ENCODE results near the gene MPPE1.

Gene MPPE1

DNA sequence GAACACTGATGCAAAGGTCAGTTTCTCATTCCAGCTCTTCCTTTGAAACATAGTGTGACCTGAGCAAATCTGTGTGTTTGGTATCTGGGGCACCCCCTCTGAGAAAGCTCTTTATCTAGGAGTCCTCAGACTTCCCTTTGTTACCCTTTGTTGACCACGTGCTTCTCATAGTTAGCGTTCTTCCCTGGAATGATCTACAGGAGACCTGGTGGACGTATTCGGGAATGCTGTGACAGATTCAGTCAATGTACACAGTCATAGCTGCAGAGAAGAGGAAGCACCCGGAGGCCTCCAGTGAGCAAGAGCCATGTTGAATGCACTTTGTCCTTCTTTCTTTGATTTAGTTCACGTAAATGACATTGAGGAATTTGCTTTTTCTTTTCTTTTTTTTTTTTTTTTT, 67.6 kb downstream of the MPPE1 start:
- H3K36me3 ChIP-seq (replicated peaks; ENCODE audit: low read depth, low read length): no peaks in the 10 kb centered on the region
- no peaks in the 10 kb centered on the region for H3K4me1 ChIP-seq (ENCODE audit: low read length)
- H3K4me3 ChIP-seq (ENCODE audit: low read length): no peak overlapping the region
- H3K27ac ChIP-seq (ENCODE audit: low read length): no peak overlapping the region
- no peak overlapping the region for H3K4me2 ChIP-seq (ENCODE audit: low read length)
- H2AFZ ChIP-seq (ENCODE audit: low read depth, low read length): no peak overlapping the region
- H3K79me2 ChIP-seq (ENCODE audit: low read length): no peaks in the 10 kb centered on the region
- no peaks in the 10 kb centered on the region for H3K27me3 ChIP-seq (ENCODE audit: low read depth, low read length)
- no peak overlapping the region for H3K9ac ChIP-seq (ENCODE audit: low read length)
- no peaks in the 10 kb centered on the region for H3K9me3 ChIP-seq (ENCODE audit: insufficient read depth, low read length)
- no peak for TF ChIP-seq EZH2phosphoT487 (IDR thresholded peaks at IDR 0.05; ENCODE audit: low read depth)
- TF ChIP-seq, protein P1, sequence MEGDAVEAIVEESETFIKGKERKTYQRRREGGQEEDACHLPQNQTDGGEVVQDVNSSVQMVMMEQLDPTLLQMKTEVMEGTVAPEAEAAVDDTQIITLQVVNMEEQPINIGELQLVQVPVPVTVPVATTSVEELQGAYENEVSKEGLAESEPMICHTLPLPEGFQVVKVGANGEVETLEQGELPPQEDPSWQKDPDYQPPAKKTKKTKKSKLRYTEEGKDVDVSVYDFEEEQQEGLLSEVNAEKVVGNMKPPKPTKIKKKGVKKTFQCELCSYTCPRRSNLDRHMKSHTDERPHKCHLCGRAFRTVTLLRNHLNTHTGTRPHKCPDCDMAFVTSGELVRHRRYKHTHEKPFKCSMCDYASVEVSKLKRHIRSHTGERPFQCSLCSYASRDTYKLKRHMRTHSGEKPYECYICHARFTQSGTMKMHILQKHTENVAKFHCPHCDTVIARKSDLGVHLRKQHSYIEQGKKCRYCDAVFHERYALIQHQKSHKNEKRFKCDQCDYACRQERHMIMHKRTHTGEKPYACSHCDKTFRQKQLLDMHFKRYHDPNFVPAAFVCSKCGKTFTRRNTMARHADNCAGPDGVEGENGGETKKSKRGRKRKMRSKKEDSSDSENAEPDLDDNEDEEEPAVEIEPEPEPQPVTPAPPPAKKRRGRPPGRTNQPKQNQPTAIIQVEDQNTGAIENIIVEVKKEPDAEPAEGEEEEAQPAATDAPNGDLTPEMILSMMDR (IDR thresholded peaks at IDR 0.05; ENCODE audit: low read depth, low read length): no peak
- H4K20me1 ChIP-seq (ENCODE audit: insufficient read depth, low read length): no peaks in the 10 kb centered on the region

DNA sequence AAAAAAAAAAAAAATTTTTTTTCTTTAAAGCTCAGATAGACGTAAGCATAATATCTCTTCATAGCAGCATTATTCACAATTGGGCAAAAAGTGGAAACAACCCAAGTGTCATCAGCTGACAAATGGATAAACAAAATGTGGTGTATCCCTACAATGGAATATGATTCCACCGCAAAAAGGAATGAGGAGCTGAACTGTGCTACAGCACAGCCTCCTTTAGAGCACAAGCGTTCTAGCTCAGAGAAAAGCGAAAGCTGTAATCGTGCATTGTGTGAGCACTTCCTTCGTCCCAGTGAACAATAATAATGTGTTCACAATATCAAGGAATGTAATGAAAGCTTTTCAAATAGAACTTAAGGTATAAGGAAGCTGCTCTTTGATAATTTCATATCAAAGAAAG, 68.6 kb downstream of the MPPE1 start:
- no peak overlapping the region for H3K4me2 ChIP-seq (ENCODE audit: low read length)
- H3K4me3 ChIP-seq (ENCODE audit: low read length): no peak overlapping the region
- H3K27me3 ChIP-seq (ENCODE audit: low read depth, low read length): no peaks in the 10 kb centered on the region
- no peaks in the 10 kb centered on the region for H3K9me3 ChIP-seq (ENCODE audit: insufficient read depth, low read length)
- H4K20me1 ChIP-seq (ENCODE audit: insufficient read depth, low read length): no peaks in the 10 kb centered on the region
- H3K27ac ChIP-seq (ENCODE audit: low read length): no peak overlapping the region
- no peaks in the 10 kb centered on the region for H3K4me1 ChIP-seq (ENCODE audit: low read length)
- no peaks in the 10 kb centered on the region for H3K36me3 ChIP-seq (replicated peaks; ENCODE audit: low read depth, low read length)
- TF ChIP-seq EZH2phosphoT487 (IDR thresholded peaks at IDR 0.05; ENCODE audit: low read depth): no peak
- TF ChIP-seq, protein P1 (IDR thresholded peaks at IDR 0.05; ENCODE audit: low read depth, low read length): no peak
- H3K79me2 ChIP-seq (ENCODE audit: low read length): no peaks in the 10 kb centered on the region
- no peak overlapping the region for H2AFZ ChIP-seq (ENCODE audit: low read depth, low read length)
- no peak overlapping the region for H3K9ac ChIP-seq (ENCODE audit: low read length)

DNA sequence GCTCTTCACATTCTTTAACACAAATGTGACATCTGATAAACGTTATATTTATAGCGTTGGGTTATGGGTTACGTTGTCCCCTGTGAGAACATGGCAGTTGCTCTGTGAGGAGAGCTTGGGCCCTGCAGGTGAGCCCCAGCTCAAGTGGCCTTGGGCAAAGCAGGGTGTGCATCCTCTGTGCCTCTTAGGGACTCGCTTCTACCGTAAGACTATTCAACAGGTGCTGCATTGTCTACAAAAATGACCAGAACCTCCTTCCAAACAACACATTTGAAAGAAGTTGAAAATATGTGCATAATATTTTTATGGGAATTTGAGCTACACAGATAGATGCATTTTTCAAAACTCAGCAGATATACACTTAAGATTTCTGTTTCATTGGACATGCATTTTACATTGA, 73.3 kb downstream of the MPPE1 start:
- Histone ChIP-seq H3K36me3 (replicated peaks; ENCODE audit: low read depth, low read length) (no peaks in the 10 kb centered on the region), H3K4me2 (ENCODE audit: low read length) (no peak overlapping the region), H3K27ac (ENCODE audit: low read length) (no peak overlapping the region), H3K9ac (ENCODE audit: low read length) (no peak overlapping the region), H3K9me3 (ENCODE audit: insufficient read depth, low read length) (no peaks in the 10 kb centered on the region), H3K27me3 (ENCODE audit: low read depth, low read length) (no peaks in the 10 kb centered on the region), H4K20me1 (ENCODE audit: insufficient read depth, low read length) (no peaks in the 10 kb centered on the region), H3K79me2 (ENCODE audit: low read length) (no peaks in the 10 kb centered on the region), H3K4me3 (ENCODE audit: low read length) (no peak overlapping the region), H3K4me1 (ENCODE audit: low read length) (no peaks in the 10 kb centered on the region), H2AFZ (ENCODE audit: low read depth, low read length) (no peak overlapping the region)
- TF ChIP-seq, protein P1 (IDR thresholded peaks at IDR 0.05; ENCODE audit: low read depth, low read length): no peak
- no peak for TF ChIP-seq EZH2phosphoT487 (IDR thresholded peaks at IDR 0.05; ENCODE audit: low read depth)

Data from OCI-LY3 (cell line).